Neural progenitor cell (in vitro differentiated cells): Measurements from ENCODE around the gene RBM42. TPM values are rescaled to one million over a fixed set of nuclear protein-coding genes. Genes with fewer than 3 reads are reported as not detected.
"Not testable (repeated sequence)": the region's sequence is repeated elsewhere in the genome, so short reads cannot be mapped to it uniquely, and the experiment has no call there.

Experiments used
- DNase-seq: peaks from one replicate; pipeline ENCODE4 v3.0.0-alpha.2; 2016; ENCODE audit warnings: low spot score
- H2AFZ ChIP-seq: fragments of 200-600 bp; sonication (generic); replicated peaks from 2 replicates; pipeline ENCODE4 v1.6.1; 2016; ENCODE audit warnings: antibody characterized with exemption
- H3F3A ChIP-seq: fragments of 200-600 bp; sonication (generic); 2 replicates; pipeline ENCODE4 v1.6.1; 2016; ENCODE audit warnings: antibody characterized with exemption, low read depth
- H3K27ac ChIP-seq: fragments of 200-600 bp; sonication (generic); 2 replicates; pipeline ENCODE4 v1.5.1; 2016; ENCODE audit warnings: mild to moderate bottlenecking
- H3K27me3 ChIP-seq: fragments of 200-600 bp; sonication (generic); 2 replicates; pipeline ENCODE4 v1.6.1; 2016; ENCODE audit warnings: mild to moderate bottlenecking, moderate library complexity
- H3K36me3 ChIP-seq: fragments of 200-600 bp; sonication (generic); 2 replicates; pipeline ENCODE4 v1.5.1; 2016
- H3K4me1 ChIP-seq: fragments of 200-600 bp; sonication (generic); 2 replicates; pipeline ENCODE4 v1.6.1; 2016; ENCODE audit warnings: mixed run types
- H3K4me2 ChIP-seq: fragments of 200-600 bp; sonication (generic); 2 replicates; pipeline ENCODE4 v1.6.1; 2016
- H3K4me3 ChIP-seq: fragments of 200-600 bp; sonication (generic); 2 replicates; pipeline ENCODE4 v1.5.1; 2016
- H3K79me2 ChIP-seq: fragments of 200-600 bp; sonication (generic); 2 replicates; pipeline ENCODE4 v1.6.1; 2016; ENCODE audit warnings: low read depth
- H3K9ac ChIP-seq: fragments of 200-600 bp; sonication (generic); 2 replicates; pipeline ENCODE4 v1.6.1; 2016
- H3K9me3 ChIP-seq: fragments of 200-600 bp; sonication (generic); 2 replicates; pipeline ENCODE4 v1.5.1; 2016; ENCODE audit warnings: low read depth
- H4K20me1 ChIP-seq: fragments of 200-600 bp; sonication (generic); 2 replicates; pipeline ENCODE4 v1.6.1; 2016; ENCODE audit warnings: low read depth
- H3K27ac Mint-ChIP-seq: 3 replicates; pipeline ENCODE4 v1.8.0; 2021; ENCODE audit warnings: mixed read lengths
- H3K27me3 Mint-ChIP-seq: 2 replicates; pipeline ENCODE4 v1.8.0; 2022; ENCODE audit warnings: low read depth, mild to moderate bottlenecking, inconsistent platforms, moderate library complexity, mixed read lengths; ENCODE audit not compliant: insufficient read depth
- H3K36me3 Mint-ChIP-seq: 3 replicates; pipeline ENCODE4 v1.8.0; 2021; ENCODE audit warnings: mixed read lengths
- H3K4me1 Mint-ChIP-seq: 3 replicates; pipeline ENCODE4 v1.8.0; 2021; ENCODE audit warnings: mixed read lengths
- H3K4me3 Mint-ChIP-seq: 3 replicates; pipeline ENCODE4 v1.8.0; 2021; ENCODE audit warnings: mild to moderate bottlenecking, moderate library complexity, mixed read lengths
- H3K9me3 Mint-ChIP-seq: 3 replicates; pipeline ENCODE4 v1.8.0; 2020; ENCODE audit warnings: mixed read lengths
- CTCF ChIP-seq: fragments of 200-600 bp; sonication (generic); IDR thresholded peaks from 2 replicates; pipeline ENCODE4 v1.5.1; 2017; ENCODE audit warnings: antibody characterized with exemption, mild to moderate bottlenecking
- EZH2 ChIP-seq: fragments of 200-600 bp; sonication (generic); IDR thresholded peaks from 2 replicates; pipeline ENCODE4 v1.6.1; 2017; ENCODE audit warnings: antibody characterized with exemption, mild to moderate bottlenecking, moderate library complexity
- EZH2phosphoT487 ChIP-seq: fragments of 200-600 bp; sonication (generic); IDR thresholded peaks from 2 replicates; pipeline ENCODE4 v1.6.1; 2017; ENCODE audit warnings: antibody characterized with exemption
- total RNA-seq: library from RNA; depleted of rRNA; stranded (reverse); fragments of >200 nt; gene quantifications from 2 replicates; pipeline ENCODE4 v1.2.3, GENCODE V29; 2015; ENCODE audit warnings: low replicate concordance

The RBM42 gene
- total RNA-seq, 1 donor from 2014 or later = 20.1 TPM

- Histone ChIP-seq H3K27ac (no peak overlapping the region), H3K27me3 (peaks cover 26% of the 10 kb centered on the region), H3K4me1 (no peaks in the 10 kb centered on the region), H3K9me3 (no peaks in the 10 kb centered on the region), H3F3A (no peaks in the 10 kb centered on the region), H3K4me3 (no peak overlapping the region), H3K4me2 (no peak overlapping the region), H3K9ac (no peak overlapping the region), H2AFZ (no peak overlapping the region), H4K20me1 (no peaks in the 10 kb centered on the region), H3K36me3 (no peaks in the 10 kb centered on the region), H3K79me2 (no peaks in the 10 kb centered on the region)
- no peak for DNase-seq
- H3K27ac Mint-ChIP-seq = no peak overlapping the region
- peaks cover 11% of the 10 kb centered on the region for H3K4me1 Mint-ChIP-seq
- no peak for TF ChIP-seq EZH2
- TF ChIP-seq CTCF = no peak
- no peak for TF ChIP-seq EZH2phosphoT487
- no peaks in the 10 kb centered on the region for H3K36me3 Mint-ChIP-seq
- H3K27me3 Mint-ChIP-seq = peaks cover 3% of the 10 kb centered on the region
- H3K4me3 Mint-ChIP-seq = no peak overlapping the region
- H3K9me3 Mint-ChIP-seq = peaks cover 3% of the 10 kb centered on the region
Measured at GRCh38 chr19:35587321-35587720, 41.5 kb upstream of the RBM42 start.

- H3K27me3 ChIP-seq = no peaks in the 10 kb centered on the region
- no peaks in the 10 kb centered on the region for H4K20me1 ChIP-seq
- Mint-ChIP-seq H3K9me3 (peaks cover 3% of the 10 kb centered on the region), H3K4me3 (no peak overlapping the region), H3K4me1 (peaks cover 11% of the 10 kb centered on the region), H3K27ac (no peak overlapping the region), H3K27me3 (peaks cover 9% of the 10 kb centered on the region), H3K36me3 (no peaks in the 10 kb centered on the region)
- H3K27ac ChIP-seq = no peak overlapping the region
- no peak for TF ChIP-seq CTCF
- no peak for TF ChIP-seq EZH2phosphoT487
- no peak for TF ChIP-seq EZH2
- no peaks in the 10 kb centered on the region for H3K4me1 ChIP-seq
- no peak overlapping the region for H3K4me2 ChIP-seq
- DNase-seq = no peak
- no peaks in the 10 kb centered on the region for H3F3A ChIP-seq
- no peaks in the 10 kb centered on the region for H3K9me3 ChIP-seq
- H3K79me2 ChIP-seq = no peaks in the 10 kb centered on the region
- no peaks in the 10 kb centered on the region for H3K36me3 ChIP-seq
- no peak overlapping the region for H3K4me3 ChIP-seq
- H3K9ac ChIP-seq = no peak overlapping the region
- no peak overlapping the region for H2AFZ ChIP-seq
Measured at GRCh38 chr19:35590875-35591274, 38.0 kb upstream of the RBM42 start.

DNA sequence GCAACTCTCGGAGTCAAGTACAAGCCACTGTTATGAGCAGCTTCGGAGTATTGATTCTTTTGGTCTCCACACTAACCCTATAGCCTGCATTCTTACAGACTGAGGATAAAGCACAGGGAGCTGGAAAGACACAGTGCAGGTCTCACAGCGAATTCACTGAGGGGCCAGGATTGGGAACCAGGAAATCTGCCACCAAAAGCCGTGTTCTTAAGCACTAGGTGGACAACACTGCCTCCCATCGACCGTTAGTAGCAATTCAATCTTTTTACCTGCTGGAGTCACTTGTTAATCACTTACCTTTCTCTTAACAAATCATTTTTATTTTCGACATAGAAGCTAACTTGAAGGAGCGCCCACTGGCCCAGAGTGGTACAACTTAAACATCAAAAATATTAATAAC lies 36.6 kb upstream of the RBM42 start:
- no peak overlapping the region for H3K27ac Mint-ChIP-seq
- Histone ChIP-seq H2AFZ (peak overlapping the region; percentile 27), H4K20me1 (no peaks in the 10 kb centered on the region), H3K4me1 (no peaks in the 10 kb centered on the region), H3K9me3 (no peaks in the 10 kb centered on the region), H3K36me3 (no peaks in the 10 kb centered on the region), H3K4me3 (no peak overlapping the region), H3K27ac (no peak overlapping the region), H3K9ac (no peak overlapping the region), H3F3A (no peaks in the 10 kb centered on the region), H3K79me2 (no peaks in the 10 kb centered on the region), H3K27me3 (no peaks in the 10 kb centered on the region), H3K4me2 (no peak overlapping the region)
- peak; percentile 76 for DNase-seq
- peaks cover 5% of the 10 kb centered on the region for H3K4me1 Mint-ChIP-seq
- H3K36me3 Mint-ChIP-seq = no peaks in the 10 kb centered on the region
- no peak overlapping the region for H3K4me3 Mint-ChIP-seq
- TF ChIP-seq EZH2phosphoT487 (no peak), CTCF (peak; percentile 73)
- H3K9me3 Mint-ChIP-seq = no peaks in the 10 kb centered on the region
- H3K27me3 Mint-ChIP-seq = peaks cover 9% of the 10 kb centered on the region

DNA sequence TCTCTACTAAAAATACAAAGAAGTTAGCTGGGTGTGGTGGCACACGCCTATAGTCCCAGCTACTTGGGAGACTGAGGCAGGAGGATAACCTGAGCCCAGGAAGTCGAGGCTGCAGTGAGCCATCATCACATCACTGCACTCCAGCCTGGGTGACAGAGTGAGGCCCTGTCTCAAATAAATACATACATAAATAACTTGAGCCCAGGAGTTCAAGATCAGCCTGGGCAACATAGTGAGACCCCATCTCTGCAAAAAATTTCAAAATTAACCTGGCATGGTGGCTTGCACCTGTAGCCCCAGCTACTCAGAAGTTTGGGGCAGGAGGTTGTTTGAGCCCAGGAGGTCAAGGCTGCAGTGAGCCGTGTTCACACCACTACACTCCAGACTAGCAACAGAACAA lies 33.8 kb upstream of the RBM42 start:
- not testable (repeated sequence) for H3K36me3 Mint-ChIP-seq, H3K36me3 ChIP-seq, H3K4me3 Mint-ChIP-seq, H3K4me3 ChIP-seq, H2AFZ ChIP-seq, H3K4me1 ChIP-seq, H3K27ac Mint-ChIP-seq, H3K9me3 Mint-ChIP-seq, H3K27ac ChIP-seq, H3K27me3 ChIP-seq, H3K4me2 ChIP-seq, H3K79me2 ChIP-seq, DNase-seq, H3K27me3 Mint-ChIP-seq, H3K9me3 ChIP-seq, H4K20me1 ChIP-seq, H3K4me1 Mint-ChIP-seq, H3K9ac ChIP-seq, H3F3A ChIP-seq
